Prostate gland (tissue), 2 donors: ENCODE results near the gene KRT75.

Experiments
- POLR2AphosphoS5 ChIP-seq: sonication (generic); formaldehyde crosslinking; IDR thresholded peaks from one replicate; pipeline ENCODE4 v1.6.1; 2017; ENCODE audit warnings: antibody characterized with exemption
- TF ChIP-seq, protein P1 (sequence below), 4 experiments: fragments of 200-600 bp in 2 of 4; fragments of 450-650 bp in 2 of 4; sonication (generic) in 2 of 4; IDR thresholded peaks; 1 replicate in 3 of 4; 2 replicates in 1 of 4; pipeline ENCODE4 v1.5.1; 2016 to 2019; ENCODE audit warnings: antibody characterized with exemption in 4 of 4, mild to moderate bottlenecking in 2 of 4, moderate library complexity in 2 of 4

GRCh38 chr12:52458861-52459260, 24.7 kb upstream of the KRT75 start:
- TF ChIP-seq, protein P1, sequence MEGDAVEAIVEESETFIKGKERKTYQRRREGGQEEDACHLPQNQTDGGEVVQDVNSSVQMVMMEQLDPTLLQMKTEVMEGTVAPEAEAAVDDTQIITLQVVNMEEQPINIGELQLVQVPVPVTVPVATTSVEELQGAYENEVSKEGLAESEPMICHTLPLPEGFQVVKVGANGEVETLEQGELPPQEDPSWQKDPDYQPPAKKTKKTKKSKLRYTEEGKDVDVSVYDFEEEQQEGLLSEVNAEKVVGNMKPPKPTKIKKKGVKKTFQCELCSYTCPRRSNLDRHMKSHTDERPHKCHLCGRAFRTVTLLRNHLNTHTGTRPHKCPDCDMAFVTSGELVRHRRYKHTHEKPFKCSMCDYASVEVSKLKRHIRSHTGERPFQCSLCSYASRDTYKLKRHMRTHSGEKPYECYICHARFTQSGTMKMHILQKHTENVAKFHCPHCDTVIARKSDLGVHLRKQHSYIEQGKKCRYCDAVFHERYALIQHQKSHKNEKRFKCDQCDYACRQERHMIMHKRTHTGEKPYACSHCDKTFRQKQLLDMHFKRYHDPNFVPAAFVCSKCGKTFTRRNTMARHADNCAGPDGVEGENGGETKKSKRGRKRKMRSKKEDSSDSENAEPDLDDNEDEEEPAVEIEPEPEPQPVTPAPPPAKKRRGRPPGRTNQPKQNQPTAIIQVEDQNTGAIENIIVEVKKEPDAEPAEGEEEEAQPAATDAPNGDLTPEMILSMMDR (IDR thresholded peaks at IDR 0.05): no peak
- no peak for TF ChIP-seq POLR2AphosphoS5
